H9 (cell line): Measurements from ENCODE around the gene DLL4. TPM values are rescaled to one million over a fixed set of nuclear protein-coding genes. Genes with fewer than 3 reads are reported as not detected.

Source experiments
- DNase-seq: peaks from one replicate; pipeline ENCODE4 v3.0.0-alpha.2; 2017
- H2AFZ ChIP-seq: one replicate; pipeline ENCODE4 v1.6.1; 2013; ENCODE audit warnings: mild to moderate bottlenecking, low read length, control low read depth, moderate library complexity
- H2AK5ac ChIP-seq: 2 replicates; pipeline ENCODE4 v1.6.1; 2013; ENCODE audit warnings: low read length, control low read depth, mixed read lengths; ENCODE audit not compliant: insufficient read length
- H2BK120ac ChIP-seq: one replicate; pipeline ENCODE4 v1.6.1; 2013; ENCODE audit warnings: low read depth, mild to moderate bottlenecking, low read length, control low read depth, inconsistent platforms; ENCODE audit not compliant: poor library complexity, severe bottlenecking
- H2BK12ac ChIP-seq: 2 replicates; pipeline ENCODE4 v1.6.1; 2013; ENCODE audit warnings: low read length, control low read depth, mixed read lengths, low read depth; ENCODE audit not compliant: insufficient read length
- H2BK15ac ChIP-seq: 2 replicates; pipeline ENCODE4 v1.6.1; 2013; ENCODE audit warnings: low read depth, low read length, control low read depth
- H2BK20ac ChIP-seq: one replicate; pipeline ENCODE4 v1.6.1; 2013; ENCODE audit warnings: low read depth, mild to moderate bottlenecking, low read length, control low read depth, inconsistent platforms; ENCODE audit not compliant: poor library complexity, severe bottlenecking
- H2BK5ac ChIP-seq: 2 replicates; pipeline ENCODE4 v1.6.1; 2013; ENCODE audit warnings: low read length, control low read depth, mixed read lengths; ENCODE audit not compliant: insufficient read length
- H3K14ac ChIP-seq: 2 replicates; pipeline ENCODE4 v1.6.1; 2013; ENCODE audit warnings: low read length, control low read depth; ENCODE audit not compliant: insufficient read depth
- H3K18ac ChIP-seq: 2 replicates; pipeline ENCODE4 v1.6.1; 2013; ENCODE audit warnings: low read depth, mild to moderate bottlenecking, mixed read lengths, low read length, control low read depth; ENCODE audit not compliant: insufficient read length
- H3K23ac ChIP-seq: 2 replicates; pipeline ENCODE4 v1.6.1; 2013; ENCODE audit warnings: low read length, control low read depth, mixed read lengths, low read depth; ENCODE audit not compliant: insufficient read length
- H3K23me2 ChIP-seq: 2 replicates; pipeline ENCODE4 v1.6.1; 2013; ENCODE audit warnings: low read depth, mild to moderate bottlenecking, mixed read lengths, low read length, control low read depth; ENCODE audit not compliant: insufficient read length, poor library complexity, severe bottlenecking
- H3K27ac ChIP-seq: 2 replicates; pipeline ENCODE4 v1.5.1; 2013; ENCODE audit warnings: low read length, control low read depth, mixed read lengths, low read depth; ENCODE audit not compliant: insufficient read length
- H3K27me3 ChIP-seq: 2 replicates; pipeline ENCODE4 v1.6.1; 2013; ENCODE audit warnings: low read length, control low read depth, inconsistent platforms; ENCODE audit not compliant: insufficient read depth
- H3K4ac ChIP-seq: 2 replicates; pipeline ENCODE4 v1.6.1; 2013; ENCODE audit warnings: low read depth, mild to moderate bottlenecking, control low read depth, inconsistent platforms, low read length, moderate library complexity
- H3K4me1 ChIP-seq: 2 replicates; pipeline ENCODE4 v1.6.1; 2013; ENCODE audit warnings: low read length, control low read depth, inconsistent platforms; ENCODE audit not compliant: insufficient read depth
- H3K4me2 ChIP-seq: 2 replicates; pipeline ENCODE4 v1.6.1; 2013; ENCODE audit warnings: low read length, control low read depth, mixed read lengths; ENCODE audit not compliant: insufficient read length, insufficient read depth
- H3K56ac ChIP-seq: 2 replicates; pipeline ENCODE4 v1.6.1; 2013; ENCODE audit warnings: low read depth, mild to moderate bottlenecking, mixed read lengths, low read length, control low read depth; ENCODE audit not compliant: insufficient read length
- H3K79me1 ChIP-seq: 2 replicates; pipeline ENCODE4 v1.6.1; 2013; ENCODE audit warnings: low read depth, mild to moderate bottlenecking, moderate library complexity, low read length, control low read depth, inconsistent platforms; ENCODE audit not compliant: insufficient read depth, poor library complexity, severe bottlenecking
- H3K79me2 ChIP-seq: 2 replicates; pipeline ENCODE4 v1.6.1; 2013; ENCODE audit warnings: low read length, control low read depth, inconsistent platforms; ENCODE audit not compliant: insufficient read depth
- H3K9ac ChIP-seq: 2 replicates; pipeline ENCODE4 v1.6.1; 2013; ENCODE audit warnings: low read length, control low read depth, mixed read lengths; ENCODE audit not compliant: insufficient read length; ENCODE audit errors: extremely low read depth
- H3K9me3 ChIP-seq: one replicate; pipeline ENCODE4 v1.6.1; 2013; ENCODE audit warnings: low read depth, low read length, inconsistent platforms; ENCODE audit not compliant: control insufficient read depth
- H3T11ph ChIP-seq: one replicate; pipeline ENCODE4 v1.6.1; 2013; ENCODE audit warnings: mild to moderate bottlenecking, low read length, control low read depth, inconsistent platforms
- H4K20me1 ChIP-seq: one replicate; pipeline ENCODE4 v1.6.1; 2013; ENCODE audit not compliant: control insufficient read depth, insufficient read length, insufficient read depth
- H4K5ac ChIP-seq: 2 replicates; pipeline ENCODE4 v1.6.1; 2013; ENCODE audit warnings: low read depth, mild to moderate bottlenecking, mixed read lengths, low read length, control low read depth; ENCODE audit not compliant: insufficient read length
- H4K8ac ChIP-seq: replicated peaks from 2 replicates; pipeline ENCODE4 v1.6.1; 2013; ENCODE audit warnings: low read length, control low read depth, mixed read lengths, low read depth; ENCODE audit not compliant: insufficient read length
- H4K91ac ChIP-seq: 2 replicates; pipeline ENCODE4 v1.6.1; 2013; ENCODE audit warnings: low read depth, mild to moderate bottlenecking, moderate library complexity, mixed read lengths, low read length, control low read depth; ENCODE audit not compliant: insufficient read length
- H3K27ac Mint-ChIP-seq, 3 experiments: 2 replicates in 2 of 3; 3 replicates in 1 of 3; pipeline ENCODE4 v1.8.0; 2020 to 2021; ENCODE audit warnings: mixed read lengths in 3 of 3, mild to moderate bottlenecking in 1 of 3, moderate library complexity in 1 of 3
- H3K27me3 Mint-ChIP-seq: 2 replicates; pipeline ENCODE4 v1.8.0; 2021; ENCODE audit warnings: low read depth, mild to moderate bottlenecking, moderate library complexity, mixed read lengths
- H3K36me3 Mint-ChIP-seq, 3 experiments: 2 replicates in 2 of 3; 3 replicates in 1 of 3; pipeline ENCODE4 v1.8.0; 2020 to 2021; ENCODE audit warnings: low read depth in 3 of 3, mixed read lengths in 3 of 3; ENCODE audit not compliant: insufficient read depth in 1 of 3
- H3K4me1 Mint-ChIP-seq, 2 experiments: 2 replicates each; pipeline ENCODE4 v1.8.0; 2020; ENCODE audit warnings: mixed read lengths in 2 of 2
- H3K4me3 Mint-ChIP-seq, 2 experiments: 2 replicates in 1 of 2; 3 replicates in 1 of 2; pipeline ENCODE4 v1.8.0; 2020 to 2021; ENCODE audit warnings: mild to moderate bottlenecking in 2 of 2, mixed read lengths in 2 of 2, moderate library complexity in 1 of 2
- H3K9me3 Mint-ChIP-seq, 2 experiments: 2 replicates in 1 of 2; 3 replicates in 1 of 2; pipeline ENCODE4 v1.8.0; 2020; ENCODE audit warnings: mild to moderate bottlenecking in 2 of 2, mixed read lengths in 2 of 2, moderate library complexity in 1 of 2
- CTCF ChIP-seq: fragments of 200-600 bp; sonication (generic); conservative IDR thresholded peaks from 3 replicates; pipeline ENCODE4 v1.8.0; 2021; ENCODE audit warnings: antibody characterized with exemption, mild to moderate bottlenecking
- WGBS: extraction: QIAGEN DNeasy Blood & Tissue Kit; methylation state at CpG from one replicate; pipeline ENCODE4 v1.1.7; 2013; ENCODE audit warnings: missing lambda C conversion rate, low lambda C conversion rate, mixed read lengths; ENCODE audit not compliant: insufficient read length; ENCODE audit errors: extremely low coverage; 5-methylcytosine and 5-hydroxymethylcytosine counted together
- total RNA-seq: library from RNA; stranded (reverse); gene quantifications from 2 replicates; pipeline ENCODE4 v1.2.1, GENCODE V29; 2021

The DLL4 gene
- total RNA-seq, 1 experiment from 2014 or later, result 0.28 TPM

GRCh38 chr15:40908095-40908494 lies 21.0 kb upstream of the DLL4 start:
- H3K4ac ChIP-seq, result no peak overlapping the region
- H3K9me3 ChIP-seq, result no peaks in the 10 kb centered on the region
- H2BK15ac ChIP-seq, result no peak overlapping the region
- no peak overlapping the region for H3K9ac ChIP-seq
- no peak overlapping the region for H3K4me2 ChIP-seq
- H3K23me2 ChIP-seq, result no peaks in the 10 kb centered on the region
- H3K18ac ChIP-seq, result no peak overlapping the region
- no peak overlapping the region for H4K91ac ChIP-seq
- no peak overlapping the region for H3K23ac ChIP-seq
- H2AK5ac ChIP-seq, result no peak overlapping the region
- no peaks in the 10 kb centered on the region for H3K9me3 Mint-ChIP-seq
- no peak overlapping the region for H2BK5ac ChIP-seq
- WGBS, result no CpG with 5 or more reads among the region's 7 CpGs
- H3K4me3 Mint-ChIP-seq, result no peak overlapping the region
- peaks cover 26 to 32% of the 10 kb centered on the region in 2 experiments for H3K4me1 Mint-ChIP-seq
- H4K8ac ChIP-seq, result no peak overlapping the region
- H2BK120ac ChIP-seq, result no peak overlapping the region
- H3K14ac ChIP-seq, result no peak overlapping the region
- no peak overlapping the region for H3K56ac ChIP-seq
- H3K27me3 Mint-ChIP-seq, result peaks cover 6% of the 10 kb centered on the region
- no peak for TF ChIP-seq CTCF
- H3K27me3 ChIP-seq, result no peaks in the 10 kb centered on the region
- H3K4me1 ChIP-seq, result no peaks in the 10 kb centered on the region
- peak; percentile 20 for DNase-seq
- H3K36me3 Mint-ChIP-seq, result peaks cover 7 to 23% (median 14%) of the 10 kb centered on the region in 3 experiments; a peak in 6 of 7 replicates
- no peak overlapping the region for H2AFZ ChIP-seq
- H4K20me1 ChIP-seq, result no peaks in the 10 kb centered on the region
- no peak overlapping the region for H2BK12ac ChIP-seq
- H4K5ac ChIP-seq, result no peak overlapping the region
- peaks cover 2% of the 10 kb centered on the region for H3K79me1 ChIP-seq
- H3T11ph ChIP-seq, result no peak overlapping the region
- no peak overlapping the region for H2BK20ac ChIP-seq
- no peaks in the 10 kb centered on the region for H3K79me2 ChIP-seq
- H3K27ac Mint-ChIP-seq, result no peak overlapping the region; a peak in 1 of 7 replicates
- no peak overlapping the region for H3K27ac ChIP-seq
